ENCODE data around the gene PTCSC3. TPM values are rescaled to one million over a fixed set of nuclear protein-coding genes. Genes with fewer than 3 reads are reported as not detected.

Gene PTCSC3
- total RNA-seq, 2 donors from 2014 or later, result not detected

GRCh38 chr14:36204461-36205073 is 28.0 kb upstream of the PTCSC3 start:
- TF ChIP-seq, protein P1, sequence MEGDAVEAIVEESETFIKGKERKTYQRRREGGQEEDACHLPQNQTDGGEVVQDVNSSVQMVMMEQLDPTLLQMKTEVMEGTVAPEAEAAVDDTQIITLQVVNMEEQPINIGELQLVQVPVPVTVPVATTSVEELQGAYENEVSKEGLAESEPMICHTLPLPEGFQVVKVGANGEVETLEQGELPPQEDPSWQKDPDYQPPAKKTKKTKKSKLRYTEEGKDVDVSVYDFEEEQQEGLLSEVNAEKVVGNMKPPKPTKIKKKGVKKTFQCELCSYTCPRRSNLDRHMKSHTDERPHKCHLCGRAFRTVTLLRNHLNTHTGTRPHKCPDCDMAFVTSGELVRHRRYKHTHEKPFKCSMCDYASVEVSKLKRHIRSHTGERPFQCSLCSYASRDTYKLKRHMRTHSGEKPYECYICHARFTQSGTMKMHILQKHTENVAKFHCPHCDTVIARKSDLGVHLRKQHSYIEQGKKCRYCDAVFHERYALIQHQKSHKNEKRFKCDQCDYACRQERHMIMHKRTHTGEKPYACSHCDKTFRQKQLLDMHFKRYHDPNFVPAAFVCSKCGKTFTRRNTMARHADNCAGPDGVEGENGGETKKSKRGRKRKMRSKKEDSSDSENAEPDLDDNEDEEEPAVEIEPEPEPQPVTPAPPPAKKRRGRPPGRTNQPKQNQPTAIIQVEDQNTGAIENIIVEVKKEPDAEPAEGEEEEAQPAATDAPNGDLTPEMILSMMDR (IDR thresholded peaks at IDR 0.05), result no peak
- TF ChIP-seq POLR2A (IDR thresholded peaks at IDR 0.05), result no peak
- no peak for TF ChIP-seq POLR2AphosphoS5 (IDR thresholded peaks at IDR 0.05)
- WGBS, result 90% methylated on average over 4 of the region's 4 CpGs
- H3K4me1 ChIP-seq (replicated peaks), result no peaks in the 10 kb centered on the region
- intact Hi-C loops (cut with DNase I), result no loop called here
- no peaks in the 10 kb centered on the region for H3K36me3 ChIP-seq
- H3K9me3 ChIP-seq, result no peaks in the 10 kb centered on the region
- no peak overlapping the region for H3K4me3 ChIP-seq
- no peak for DNase-seq (ENCODE audit: low spot score)
- H3K27me3 ChIP-seq (replicated peaks; ENCODE audit: insufficient read depth), result no peaks in the 10 kb centered on the region
- H3K27ac ChIP-seq, result no peak overlapping the region

- Histone ChIP-seq H3K4me3 (no peak overlapping the region), H3K4me1 (replicated peaks) (no peaks in the 10 kb centered on the region), H3K27ac (no peak overlapping the region), H3K27me3 (replicated peaks; ENCODE audit: insufficient read depth) (no peaks in the 10 kb centered on the region), H3K9me3 (no peaks in the 10 kb centered on the region), H3K36me3 (no peaks in the 10 kb centered on the region)
- DNase-seq (ENCODE audit: low spot score), result no peak
- TF ChIP-seq, protein P1 (IDR thresholded peaks at IDR 0.05), result no peak
- TF ChIP-seq POLR2A (IDR thresholded peaks at IDR 0.05) (no peak), POLR2AphosphoS5 (IDR thresholded peaks at IDR 0.05) (no peak)
- intact Hi-C loops (cut with DNase I), result no loop called here
- 13% methylated on average over 1 of the region's 1 CpG for whole genome bisulfite sequencing
These were observed 21.9 kb upstream of the PTCSC3 start for GRCh38 chr14:36198378-36198777.

DNA sequence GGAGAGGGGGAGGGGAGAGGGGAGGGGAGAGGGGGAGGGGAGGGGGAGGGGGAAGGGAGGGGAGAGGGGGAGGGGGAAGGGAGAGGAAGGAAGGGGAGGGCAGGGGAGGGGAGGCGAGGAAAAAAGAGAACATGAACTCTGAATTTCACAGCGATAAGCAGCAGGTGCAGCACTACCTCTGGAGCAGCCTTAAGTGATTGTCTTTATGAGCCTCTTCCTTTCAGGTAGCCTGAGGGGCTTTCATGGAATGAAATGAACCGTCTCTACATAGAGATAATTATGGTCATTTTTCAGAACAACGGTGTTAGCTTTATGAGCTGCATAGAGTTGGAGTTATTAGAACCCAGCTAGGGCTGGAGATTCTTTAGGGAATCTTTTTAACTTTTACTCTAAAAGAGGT is 18.1 kb upstream of the PTCSC3 start:
- intact Hi-C loops (cut with DNase I), result no loop called here
- TF ChIP-seq POLR2A (IDR thresholded peaks at IDR 0.05), result no peak
- TF ChIP-seq POLR2AphosphoS5 (IDR thresholded peaks at IDR 0.05), result no peak
- TF ChIP-seq, protein P1 (IDR thresholded peaks at IDR 0.05), result no peak

GRCh38 chr14:36192530-36192929 is 16.0 kb upstream of the PTCSC3 start:
- Histone ChIP-seq H3K4me1 (replicated peaks) (no peaks in the 10 kb centered on the region), H3K27ac (no peak overlapping the region), H3K36me3 (no peaks in the 10 kb centered on the region), H3K9me3 (no peaks in the 10 kb centered on the region), H3K27me3 (replicated peaks; ENCODE audit: insufficient read depth) (no peaks in the 10 kb centered on the region), H3K4me3 (no peak overlapping the region)
- WGBS, result 32% methylated on average over 3 of the region's 3 CpGs
- TF ChIP-seq POLR2A (IDR thresholded peaks at IDR 0.05) (no peak), POLR2AphosphoS5 (IDR thresholded peaks at IDR 0.05) (no peak)
- TF ChIP-seq, protein P1 (IDR thresholded peaks at IDR 0.05), result no peak
- no peak for DNase-seq (ENCODE audit: low spot score)
- intact Hi-C loops (cut with DNase I), result no loop called here

More for the DNA sequence above, 18.1 kb upstream of the PTCSC3 start:
- DNase-seq (ENCODE audit: low spot score), result no peak
- H3K9me3 ChIP-seq, result no peaks in the 10 kb centered on the region
- H3K4me1 ChIP-seq (replicated peaks), result no peaks in the 10 kb centered on the region
- 53% methylated on average over 4 of the region's 4 CpGs for WGBS
- no peaks in the 10 kb centered on the region for H3K27me3 ChIP-seq (replicated peaks; ENCODE audit: insufficient read depth)
- no peaks in the 10 kb centered on the region for H3K36me3 ChIP-seq
- H3K4me3 ChIP-seq, result no peak overlapping the region
- H3K27ac ChIP-seq, result no peak overlapping the region

- H3K4me3 ChIP-seq, result no peak overlapping the region
- no peaks in the 10 kb centered on the region for H3K9me3 ChIP-seq
- DNase-seq (ENCODE audit: low spot score), result no peak
- H3K36me3 ChIP-seq, result no peaks in the 10 kb centered on the region
- no peak overlapping the region for H3K27ac ChIP-seq
- H3K4me1 ChIP-seq (replicated peaks), result no peaks in the 10 kb centered on the region
- WGBS, result 82% methylated on average over 3 of the region's 3 CpGs
- TF ChIP-seq POLR2A (IDR thresholded peaks at IDR 0.05), result no peak
- TF ChIP-seq, protein P1 (IDR thresholded peaks at IDR 0.05), result no peak
- TF ChIP-seq POLR2AphosphoS5 (IDR thresholded peaks at IDR 0.05), result no peak
- intact Hi-C loops (cut with DNase I), result no loop called here
- no peaks in the 10 kb centered on the region for H3K27me3 ChIP-seq (replicated peaks; ENCODE audit: insufficient read depth)
These were observed 6.9 kb upstream of the PTCSC3 start for GRCh38 chr14:36183402-36183801.

Data from prostate gland (tissue), 2 donors.